AG04450 (cell line): ENCODE measurements around the gene CRYM. TPM values are rescaled to one million over a fixed set of nuclear protein-coding genes. Genes with fewer than 3 reads are reported as not detected.

ENCODE experiments used
- CTCF ChIA-PET: fragments of 300-600, 350-600 bp; formaldehyde crosslinking; extraction: SDS; loops from one replicate; lab custom pipeline; 2022; ENCODE audit warnings: antibody characterized with exemption, inconsistent platforms; lab: Charles Lee
- POLR2A ChIA-PET: fragments of 350-600 bp; formaldehyde crosslinking; extraction: SDS; loops from one replicate; lab custom pipeline; 2021; ENCODE audit warnings: antibody characterized with exemption, inconsistent platforms; lab: Yijun Ruan, JAX
- DNase-seq: peaks from one replicate; pipeline ENCODE4 v3.0.0-alpha.2; 2011; ENCODE audit warnings: low read depth, low spot score
- H3K27ac ChIP-seq: one replicate; pipeline ENCODE4 v1.5.1; 2012; ENCODE audit warnings: low read depth, low read length, control low read depth
- H3K27me3 ChIP-seq: one replicate; pipeline ENCODE4 v1.6.0; 2012; ENCODE audit warnings: low read length; ENCODE audit not compliant: control insufficient read depth, insufficient read depth
- H3K4me3 ChIP-seq: 2 replicates; pipeline ENCODE4 v1.5.1; 2011; ENCODE audit warnings: mild to moderate bottlenecking, low read depth, low read length, control low read depth
- H3K9me3 ChIP-seq: 2 replicates; pipeline ENCODE4 v1.5.1; 2012; ENCODE audit warnings: low read length; ENCODE audit not compliant: control insufficient read depth, insufficient read depth
- polyA plus RNA-seq: library from polyadenylated mRNA; depleted of rRNA; stranded (reverse); fragments of >200 nt; gene quantifications from 2 replicates; pipeline ENCODE4 v1.2.3, GENCODE V29; 2011
- TF ChIP-seq, protein P1 (sequence below): IDR thresholded peaks from 2 replicates; pipeline ENCODE4 v1.5.1; 2011; ENCODE audit warnings: low read depth, low read length, control low read depth, inconsistent platforms

The CRYM gene
- polyA plus RNA-seq, 1 experiment: 0.21 TPM

DNA sequence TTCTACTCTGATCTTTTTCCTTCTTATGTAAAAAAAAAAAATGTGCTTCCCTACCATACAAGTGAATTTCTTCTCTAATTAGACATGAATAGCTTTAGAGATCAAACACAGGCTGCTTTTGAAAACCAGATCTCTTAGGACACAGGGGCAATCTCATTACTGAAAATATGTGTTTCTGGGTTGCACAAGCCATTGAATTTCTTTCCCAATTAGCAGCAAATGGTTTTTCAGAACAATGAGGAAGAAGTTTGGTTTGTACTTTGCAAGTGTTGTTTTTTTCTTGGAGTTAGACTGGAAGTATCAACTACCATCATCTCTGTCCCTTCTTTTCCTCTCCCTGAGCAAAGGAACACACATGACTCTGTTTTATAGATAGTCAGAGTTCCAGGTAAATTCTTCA is 50.2 kb downstream of the CRYM start:
- CTCF ChIA-PET: no interaction called here
- POLR2A ChIA-PET: no interaction called here
- TF ChIP-seq, protein P1, sequence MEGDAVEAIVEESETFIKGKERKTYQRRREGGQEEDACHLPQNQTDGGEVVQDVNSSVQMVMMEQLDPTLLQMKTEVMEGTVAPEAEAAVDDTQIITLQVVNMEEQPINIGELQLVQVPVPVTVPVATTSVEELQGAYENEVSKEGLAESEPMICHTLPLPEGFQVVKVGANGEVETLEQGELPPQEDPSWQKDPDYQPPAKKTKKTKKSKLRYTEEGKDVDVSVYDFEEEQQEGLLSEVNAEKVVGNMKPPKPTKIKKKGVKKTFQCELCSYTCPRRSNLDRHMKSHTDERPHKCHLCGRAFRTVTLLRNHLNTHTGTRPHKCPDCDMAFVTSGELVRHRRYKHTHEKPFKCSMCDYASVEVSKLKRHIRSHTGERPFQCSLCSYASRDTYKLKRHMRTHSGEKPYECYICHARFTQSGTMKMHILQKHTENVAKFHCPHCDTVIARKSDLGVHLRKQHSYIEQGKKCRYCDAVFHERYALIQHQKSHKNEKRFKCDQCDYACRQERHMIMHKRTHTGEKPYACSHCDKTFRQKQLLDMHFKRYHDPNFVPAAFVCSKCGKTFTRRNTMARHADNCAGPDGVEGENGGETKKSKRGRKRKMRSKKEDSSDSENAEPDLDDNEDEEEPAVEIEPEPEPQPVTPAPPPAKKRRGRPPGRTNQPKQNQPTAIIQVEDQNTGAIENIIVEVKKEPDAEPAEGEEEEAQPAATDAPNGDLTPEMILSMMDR: no peak
- no peaks in the 10 kb centered on the region for H3K9me3 ChIP-seq
- no peak for DNase-seq
- no peak overlapping the region for H3K4me3 ChIP-seq
- no peak overlapping the region for H3K27ac ChIP-seq
- H3K27me3 ChIP-seq: peaks cover 26% of the 10 kb centered on the region

DNA sequence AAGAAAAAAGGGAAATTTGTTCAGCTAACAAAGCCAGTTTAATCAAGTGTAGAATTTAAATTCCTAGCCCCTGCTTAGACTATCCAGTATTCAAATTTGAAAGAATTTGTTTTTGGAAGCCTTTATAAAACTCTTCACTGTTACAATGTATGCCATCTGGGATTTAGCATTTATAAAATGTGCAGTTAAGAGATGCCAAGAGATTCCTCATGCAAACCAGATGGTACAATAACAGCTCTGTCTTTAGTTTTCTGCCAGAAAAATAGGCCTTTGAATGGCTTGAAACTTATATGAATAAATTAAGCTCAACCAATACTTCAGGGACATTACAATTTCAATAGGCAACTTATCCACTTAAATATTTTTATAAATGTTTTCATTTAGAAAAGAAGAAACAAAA is 51.3 kb downstream of the CRYM start:
- TF ChIP-seq, protein P1: no peak
- Histone ChIP-seq H3K27me3 (peaks cover 29% of the 10 kb centered on the region), H3K27ac (no peak overlapping the region), H3K9me3 (no peaks in the 10 kb centered on the region), H3K4me3 (no peak overlapping the region)
- no peak for DNase-seq
- CTCF ChIA-PET: no interaction called here
- POLR2A ChIA-PET: no interaction called here

DNA sequence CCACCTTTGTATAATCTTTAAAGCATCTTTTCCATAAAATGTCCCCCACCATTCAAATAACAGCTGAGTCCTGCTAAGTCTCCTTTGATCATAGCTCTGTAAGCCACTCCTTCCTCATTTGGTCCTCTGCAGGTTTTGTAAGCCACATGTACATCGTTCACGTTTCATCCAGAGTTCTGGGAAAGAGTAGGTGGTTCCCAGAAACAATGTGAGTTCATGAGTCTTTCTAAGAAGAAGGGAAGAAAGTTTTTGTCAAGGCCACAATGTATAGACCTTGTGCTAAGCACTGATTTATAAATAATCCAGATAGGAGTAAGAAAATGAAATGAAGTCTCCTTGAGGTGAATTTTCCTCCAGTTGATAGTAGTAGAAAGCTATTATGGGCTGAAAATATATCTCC is 53.3 kb downstream of the CRYM start:
- Histone ChIP-seq H3K9me3 (no peaks in the 10 kb centered on the region), H3K27ac (no peak overlapping the region), H3K4me3 (no peak overlapping the region), H3K27me3 (peaks cover 31% of the 10 kb centered on the region)
- TF ChIP-seq, protein P1: no peak
- no peak for DNase-seq
- ChIA-PET POLR2A (no interaction called here), CTCF (no interaction called here)

GRCh38 chr16:21223787-21224186 is 54.3 kb downstream of the CRYM start:
- DNase-seq: no peak
- ChIA-PET POLR2A (no interaction called here), CTCF (no interaction called here)
- TF ChIP-seq, protein P1: no peak
- Histone ChIP-seq H3K27ac (no peak overlapping the region), H3K27me3 (peaks cover 23% of the 10 kb centered on the region), H3K9me3 (no peaks in the 10 kb centered on the region), H3K4me3 (no peak overlapping the region)

DNA sequence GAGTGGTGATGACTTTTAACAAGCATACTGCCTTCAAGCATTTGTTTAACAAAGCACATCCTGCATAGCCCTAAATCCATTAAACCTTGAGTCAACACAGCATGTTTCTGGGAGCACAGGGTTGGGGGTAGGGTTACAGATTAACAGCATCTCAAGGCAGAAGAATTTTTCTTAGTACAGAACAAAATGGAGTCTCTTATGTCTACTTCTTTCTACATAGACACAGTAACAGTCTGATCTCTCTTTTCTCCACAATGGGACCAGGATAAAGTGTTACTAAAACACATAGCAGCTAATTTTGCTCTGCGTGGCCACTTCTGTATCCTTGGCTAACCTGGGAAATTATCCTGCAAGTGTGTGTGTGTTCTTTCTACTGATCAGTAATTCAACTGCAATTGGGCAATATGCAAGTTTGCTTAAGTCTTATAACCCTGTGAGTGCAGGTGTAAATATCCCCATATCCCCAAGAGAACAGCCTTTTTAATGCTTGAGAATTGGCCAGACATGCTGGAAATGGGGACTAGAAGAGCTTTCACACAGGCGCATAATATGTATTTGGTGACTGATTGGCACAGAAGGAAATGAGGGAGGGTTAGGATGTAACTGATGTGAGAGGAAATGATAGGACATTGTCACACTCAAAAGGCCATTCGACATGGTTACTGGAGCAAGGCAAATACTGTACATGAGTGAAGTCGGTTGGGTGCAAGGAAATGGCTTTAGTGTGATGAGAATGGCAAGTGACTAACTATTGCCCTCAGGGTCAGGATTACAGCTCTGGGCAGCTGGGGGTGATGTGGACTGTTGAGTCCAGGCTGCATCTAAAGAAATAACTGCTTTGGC is 55.4 kb downstream of the CRYM start:
- Histone ChIP-seq H3K4me3 (no peak overlapping the region), H3K27me3 (peaks cover 23% of the 10 kb centered on the region), H3K27ac (no peak overlapping the region), H3K9me3 (no peaks in the 10 kb centered on the region)
- TF ChIP-seq, protein P1: no peak
- DNase-seq: no peak
- POLR2A ChIA-PET: no interaction called here
- CTCF ChIA-PET: no interaction called here
